Neuron (in vitro differentiated cells): ENCODE data around the gene TMEM121.
"Not testable (repeated sequence)": the region's sequence is repeated elsewhere in the genome, so short reads cannot be mapped to it uniquely, and the experiment has no call there.

Experiments
- H2AFZ ChIP-seq: one replicate; pipeline ENCODE4 v1.6.1; 2013; ENCODE audit warnings: low read depth, mild to moderate bottlenecking, inconsistent platforms, low read length, moderate library complexity
- H3K27me3 ChIP-seq: one replicate; pipeline ENCODE4 v1.6.1; 2013; ENCODE audit warnings: low read length; ENCODE audit not compliant: insufficient read depth
- H3K36me3 ChIP-seq: one replicate; pipeline ENCODE4 v1.6.1; 2013; ENCODE audit warnings: low read length; ENCODE audit not compliant: insufficient read depth
- H3K4me1 ChIP-seq: one replicate; pipeline ENCODE4 v1.6.1; 2013; ENCODE audit warnings: low read length; ENCODE audit not compliant: insufficient read depth
- H3K4me3 ChIP-seq: 2 replicates; pipeline ENCODE4 v1.5.1; 2013; ENCODE audit warnings: mild to moderate bottlenecking, low read length, moderate library complexity
- H3K9me3 ChIP-seq: one replicate; pipeline ENCODE4 v1.6.1; 2013; ENCODE audit warnings: low read length

Gene TMEM121

DNA sequence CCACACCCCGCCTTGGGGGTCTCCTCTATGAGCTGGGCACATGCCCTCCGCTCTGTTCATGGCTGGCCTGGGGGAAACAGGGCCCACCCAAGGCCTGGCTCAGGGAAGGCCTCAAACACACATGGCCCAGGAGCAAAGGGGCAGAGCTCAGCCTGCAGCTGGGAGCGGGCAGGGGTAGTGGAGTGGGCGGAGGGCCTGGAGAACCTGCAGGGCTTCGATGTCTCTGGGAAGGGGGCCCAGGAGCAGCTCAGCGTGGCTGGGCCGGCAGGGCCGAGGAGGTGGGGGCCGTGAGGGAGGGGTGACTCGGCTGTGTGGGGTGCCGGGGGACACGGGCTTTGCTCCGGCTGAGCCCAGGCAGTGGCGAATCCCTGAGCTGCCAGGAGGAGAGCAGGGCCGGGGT is 47.5 kb downstream of the TMEM121 start:
- H3K4me1 ChIP-seq, H3K27me3 ChIP-seq, H3K9me3 ChIP-seq, H3K4me3 ChIP-seq, H2AFZ ChIP-seq, H3K36me3 ChIP-seq: not testable (repeated sequence)

DNA sequence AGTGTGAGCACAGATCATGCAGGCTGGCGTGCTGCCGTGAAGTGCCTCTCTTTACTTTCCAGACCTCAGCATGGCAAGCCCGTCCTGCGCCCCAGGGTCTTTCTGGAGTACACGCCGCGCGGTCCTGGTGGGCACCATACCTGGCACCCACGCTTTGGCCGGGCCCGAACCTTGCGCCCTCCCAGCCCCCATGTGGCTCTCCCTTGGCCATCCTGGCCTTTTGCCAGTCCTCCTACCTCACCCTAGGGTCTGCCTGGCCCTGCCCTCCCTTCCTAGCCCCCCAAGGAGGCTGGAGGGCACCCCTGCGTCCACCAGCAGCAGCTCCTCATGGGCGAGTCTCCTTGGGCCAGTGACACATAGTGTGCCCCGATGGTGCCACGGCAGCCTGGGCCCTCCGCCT is 48.0 kb downstream of the TMEM121 start:
- not testable (repeated sequence) for H3K4me1 ChIP-seq, H3K4me3 ChIP-seq, H3K36me3 ChIP-seq, H2AFZ ChIP-seq, H3K9me3 ChIP-seq, H3K27me3 ChIP-seq

DNA sequence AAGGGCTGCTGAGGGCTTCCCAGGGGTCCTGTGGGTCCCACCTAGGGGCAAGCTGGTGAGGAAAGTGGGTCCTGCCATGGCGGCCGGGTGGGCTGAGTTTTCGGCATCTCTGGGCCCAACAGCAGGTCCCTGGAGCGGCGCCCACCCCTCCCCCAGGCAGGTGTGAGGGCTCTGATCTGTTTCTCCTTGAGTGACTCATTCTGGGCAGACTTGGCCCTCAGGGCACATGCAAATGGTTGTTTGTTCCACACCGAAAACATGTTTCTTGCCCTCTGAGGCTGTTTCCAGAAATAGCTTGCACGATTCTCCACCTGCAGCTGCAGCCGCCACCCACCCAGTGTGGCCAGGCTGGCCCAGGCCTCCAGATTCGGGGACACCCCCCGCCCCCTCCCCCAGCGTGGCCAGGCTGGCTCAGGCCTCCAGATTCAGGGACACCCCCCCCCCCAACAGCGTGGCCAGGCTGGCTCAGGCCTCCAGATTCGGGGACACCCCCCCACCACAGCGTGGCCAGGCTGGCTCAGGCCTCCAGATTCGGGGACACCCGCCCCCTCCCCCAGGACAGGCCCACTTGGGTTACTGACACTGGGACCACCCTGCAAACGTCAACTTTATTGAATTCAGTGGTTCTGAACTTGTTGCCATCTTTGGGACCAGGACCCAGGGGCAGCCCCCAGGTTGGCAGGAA is 48.8 kb downstream of the TMEM121 start:
- not testable (repeated sequence) for H3K4me1 ChIP-seq

DNA sequence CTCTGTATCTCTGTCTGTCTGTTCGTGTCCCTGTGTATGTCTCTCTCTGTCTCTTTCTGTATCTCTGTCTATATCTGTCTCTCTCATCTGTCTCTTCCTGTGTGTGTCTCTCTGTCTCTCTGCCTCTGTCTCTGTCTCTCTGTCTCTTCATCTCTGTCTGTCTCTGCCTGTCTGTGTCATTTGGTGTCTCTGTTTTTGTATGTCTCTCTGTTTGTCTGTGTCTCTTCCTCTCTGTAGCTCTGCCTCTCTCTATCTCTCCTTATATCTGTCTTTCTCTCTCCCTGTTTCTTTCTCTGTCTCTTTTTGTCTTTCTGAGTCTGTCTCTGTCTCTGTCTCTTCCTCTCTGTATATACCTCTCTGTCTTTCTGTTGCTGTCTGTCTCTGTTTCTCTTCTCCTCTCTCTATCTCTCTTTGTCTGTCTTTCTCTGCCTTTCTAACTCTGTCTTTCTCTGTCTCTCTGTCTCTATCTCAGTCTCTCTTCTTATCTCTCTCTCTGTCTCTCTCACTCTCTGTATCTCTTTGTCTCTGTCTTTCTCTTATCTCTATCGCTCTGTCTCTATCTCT is 50.2 kb downstream of the TMEM121 start:
- H3K27me3 ChIP-seq: peaks cover 2% of the 10 kb centered on the region
- H3K9me3 ChIP-seq: no peaks in the 10 kb centered on the region
- H3K4me3 ChIP-seq: no peak overlapping the region

More for the DNA sequence above, 48.8 kb downstream of the TMEM121 start:
- H2AFZ ChIP-seq, H3K4me3 ChIP-seq, H3K27me3 ChIP-seq, H3K9me3 ChIP-seq, H3K36me3 ChIP-seq: not testable (repeated sequence)

DNA sequence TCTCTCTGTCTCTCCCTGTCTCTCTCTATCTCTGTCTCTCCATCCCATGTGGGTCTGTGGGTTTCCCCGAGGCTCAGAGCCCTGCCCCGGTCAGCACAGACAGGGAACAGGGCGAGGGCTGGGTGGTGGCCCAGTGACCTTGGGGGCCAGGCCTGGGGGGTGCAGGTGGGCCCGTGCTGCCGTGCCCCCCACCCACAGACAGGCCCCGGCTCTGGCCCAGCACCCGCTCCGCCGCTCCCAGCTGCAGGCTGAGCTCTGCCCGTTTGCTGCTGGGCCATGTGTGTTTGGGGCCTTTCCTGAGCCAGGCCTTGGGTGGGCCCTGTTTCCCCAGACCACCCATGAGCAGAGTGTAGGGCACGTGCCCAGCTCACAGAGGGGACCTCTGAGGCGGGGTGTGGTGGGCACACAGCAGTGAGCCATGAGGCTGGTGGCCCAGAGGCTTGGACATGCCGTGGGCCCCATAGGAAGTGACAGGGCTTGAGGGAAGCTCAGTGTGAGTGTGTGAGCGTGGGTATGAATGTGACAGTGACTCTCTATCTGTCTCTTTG is 51.0 kb downstream of the TMEM121 start:
- no peak overlapping the region for H2AFZ ChIP-seq

More for the DNA sequence above, 50.2 kb downstream of the TMEM121 start:
- H3K4me1 ChIP-seq: no peaks in the 10 kb centered on the region
- H2AFZ ChIP-seq: no peak overlapping the region
- H3K36me3 ChIP-seq: no peaks in the 10 kb centered on the region

DNA sequence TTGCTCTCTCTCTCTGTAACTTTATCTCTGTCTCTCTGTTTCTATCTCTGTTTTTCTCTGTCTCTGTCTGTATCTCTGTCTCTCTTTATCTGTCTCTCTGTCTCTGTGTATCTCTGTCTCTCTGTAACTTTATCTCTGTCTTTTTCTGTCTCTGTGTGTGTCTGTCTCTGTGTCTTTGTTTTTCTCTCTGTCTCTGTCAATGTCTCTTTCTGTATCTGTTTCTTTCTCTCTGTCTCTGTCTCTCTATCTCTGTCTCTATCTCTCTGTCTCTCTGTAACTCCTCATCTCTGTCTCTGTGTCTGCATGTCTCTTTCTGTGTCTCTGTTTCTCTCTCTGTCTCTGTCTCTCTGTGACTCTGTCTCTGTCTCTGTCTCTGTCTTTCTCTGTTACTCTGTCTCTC is 51.7 kb downstream of the TMEM121 start:
- Histone ChIP-seq H3K4me1 (no peaks in the 10 kb centered on the region), H3K4me3 (no peak overlapping the region)

More for the DNA sequence above, 51.0 kb downstream of the TMEM121 start:
- no peaks in the 10 kb centered on the region for H3K9me3 ChIP-seq
- H3K4me1 ChIP-seq: no peaks in the 10 kb centered on the region
- peaks cover 2% of the 10 kb centered on the region for H3K27me3 ChIP-seq
- H3K4me3 ChIP-seq: no peak overlapping the region
- no peaks in the 10 kb centered on the region for H3K36me3 ChIP-seq

DNA sequence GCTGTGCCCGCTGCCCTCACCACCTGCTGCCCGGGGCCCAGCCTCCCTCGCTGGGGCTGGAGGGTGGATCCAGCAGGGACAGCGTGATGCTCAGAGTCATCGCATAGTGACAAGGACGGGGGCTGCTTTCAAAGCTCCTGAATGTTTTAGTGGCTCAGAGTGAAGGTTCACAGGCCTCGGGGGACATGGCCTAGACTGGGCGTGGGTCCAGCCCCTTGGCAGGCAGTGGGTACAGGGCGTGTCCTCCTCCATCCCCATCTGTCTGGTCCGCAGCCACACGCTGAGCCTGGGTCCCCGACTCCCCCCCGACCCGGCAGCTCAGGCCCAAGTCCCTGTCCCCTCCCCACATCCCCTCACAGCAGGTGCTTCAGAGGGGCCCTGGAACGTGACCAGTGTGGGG is 52.8 kb downstream of the TMEM121 start:
- H3K9me3 ChIP-seq, H3K27me3 ChIP-seq, H3K4me1 ChIP-seq, H2AFZ ChIP-seq, H3K4me3 ChIP-seq, H3K36me3 ChIP-seq: not testable (repeated sequence)

More for the DNA sequence above, 51.7 kb downstream of the TMEM121 start:
- H3K9me3 ChIP-seq: no peaks in the 10 kb centered on the region
- H3K36me3 ChIP-seq: no peaks in the 10 kb centered on the region
- H3K27me3 ChIP-seq: peaks cover 2% of the 10 kb centered on the region
- no peak overlapping the region for H2AFZ ChIP-seq
